ENCODE measurements around the gene TSPAN31.

The TSPAN31 gene

GRCh38 chr12:57751788-57752667 lies 7.2 kb downstream of the TSPAN31 start, which contains the start of gene CDK4:
Gene CDK4, minus strand, starts transcription at chr12:57752310. Its CDS starts 593 bp downstream, at chr12:57751717.
- DNase-seq: peak; percentile 94 to 100 (median 100)

GRCh38 chr12:57752668-57753000 lies 7.8 kb downstream of the TSPAN31 start:
- DNase-seq: no peak

GRCh38 chr12:57753756-57754337 lies 9.0 kb downstream of the TSPAN31 start:
- no peak for DNase-seq

GRCh38 chr12:57754411-57755193 lies 9.8 kb downstream of the TSPAN31 start, which contains the start of gene MARCHF9:
Gene MARCHF9, plus strand, starts transcription at chr12:57755103. Its CDS starts 426 bp downstream, at chr12:57755529.
- peak in 31 of 56 donors; percentile 8 to 72 (median 40) for DNase-seq

- DNase-seq: peak in 2 of 56 donors; percentile 48 to 54
Measured at GRCh38 chr12:57755194-57755453, 10.3 kb downstream of the TSPAN31 start.

- peak in 4 of 56 donors; percentile 8 to 54 (median 32) for DNase-seq
Measured at GRCh38 chr12:57755454-57756372, 10.9 kb downstream of the TSPAN31 start.

- peak in 3 of 56 donors; percentile 8 to 18 (median 15) for DNase-seq
Measured at GRCh38 chr12:57756406-57757341, 11.8 kb downstream of the TSPAN31 start.

GRCh38 chr12:57757771-57758170 lies 12.9 kb downstream of the TSPAN31 start:
- DNase-seq: no peak

GRCh38 chr12:57758552-57759359 lies 13.9 kb downstream of the TSPAN31 start:
- DNase-seq: no peak

GRCh38 chr12:57759360-57759980 lies 14.6 kb downstream of the TSPAN31 start:
- DNase-seq: no peak

- no peak for DNase-seq
Measured at GRCh38 chr12:57760347-57760982, 15.6 kb downstream of the TSPAN31 start.

- DNase-seq: no peak
Measured at GRCh38 chr12:57761391-57761998, 16.7 kb downstream of the TSPAN31 start.

- DNase-seq: no peak
Measured at GRCh38 chr12:57762463-57762862, 17.6 kb downstream of the TSPAN31 start.

GRCh38 chr12:57763881-57764661 lies 19.2 kb downstream of the TSPAN31 start:
- DNase-seq: no peak

GRCh38 chr12:57764662-57765002 lies 19.8 kb downstream of the TSPAN31 start:
- no peak for DNase-seq

GRCh38 chr12:57765003-57765697 lies 20.3 kb downstream of the TSPAN31 start:
- DNase-seq: no peak

Data from amygdala (tissue), 56 donors.